Gastroesophageal sphincter (tissue), 3 donors: ENCODE measurements around the gene C3orf52.

ENCODE experiments used
- EP300 ChIP-seq: sonication (generic); formaldehyde crosslinking; IDR thresholded peaks from one replicate; pipeline ENCODE4 v1.6.1; 2017; ENCODE audit warnings: antibody characterized with exemption, mild to moderate bottlenecking
- POLR2A ChIP-seq, 2 donors: fragments of 450-650 bp; IDR thresholded peaks; one replicate each; pipeline ENCODE4 v1.6.1; 2017; ENCODE audit warnings: antibody characterized with exemption in 2 of 2, mild to moderate bottlenecking in 2 of 2, moderate library complexity in 1 of 2
- POLR2AphosphoS5 ChIP-seq: sonication (generic); formaldehyde crosslinking; IDR thresholded peaks from one replicate; pipeline ENCODE4 v1.6.1; 2017; ENCODE audit warnings: antibody characterized with exemption
- TF ChIP-seq, protein P1 (sequence below), 4 experiments: fragments of 200-600 bp in 2 of 4; fragments of 450-650 bp in 2 of 4; sonication (generic) in 1 of 4; IDR thresholded peaks; one replicate each; pipeline ENCODE4 v1.5.1; 2017 to 2019; ENCODE audit warnings: antibody characterized with exemption in 4 of 4, mild to moderate bottlenecking in 2 of 4, moderate library complexity in 2 of 4

DNA sequence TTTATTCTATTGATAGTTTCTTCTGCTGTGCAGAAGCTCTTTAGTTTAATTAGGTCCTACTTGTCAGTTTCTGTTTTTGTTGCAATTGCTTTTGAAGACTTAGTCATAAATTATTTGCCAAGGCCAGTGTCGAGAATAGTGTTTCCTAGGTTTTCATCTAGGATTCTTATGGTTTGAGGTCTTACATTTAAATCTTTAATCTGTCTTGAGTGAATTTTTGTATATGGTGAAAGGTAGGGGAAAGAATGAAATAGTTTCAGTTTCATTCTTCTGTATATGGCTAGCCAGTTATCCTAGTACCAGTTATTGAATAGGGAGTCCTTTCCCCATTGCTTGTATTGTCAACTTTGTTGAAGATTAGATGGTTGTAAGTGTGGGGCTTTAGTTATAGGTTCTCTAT is 57.5 kb downstream of the C3orf52 start:
- no peak for TF ChIP-seq POLR2AphosphoS5
- TF ChIP-seq, protein P1, sequence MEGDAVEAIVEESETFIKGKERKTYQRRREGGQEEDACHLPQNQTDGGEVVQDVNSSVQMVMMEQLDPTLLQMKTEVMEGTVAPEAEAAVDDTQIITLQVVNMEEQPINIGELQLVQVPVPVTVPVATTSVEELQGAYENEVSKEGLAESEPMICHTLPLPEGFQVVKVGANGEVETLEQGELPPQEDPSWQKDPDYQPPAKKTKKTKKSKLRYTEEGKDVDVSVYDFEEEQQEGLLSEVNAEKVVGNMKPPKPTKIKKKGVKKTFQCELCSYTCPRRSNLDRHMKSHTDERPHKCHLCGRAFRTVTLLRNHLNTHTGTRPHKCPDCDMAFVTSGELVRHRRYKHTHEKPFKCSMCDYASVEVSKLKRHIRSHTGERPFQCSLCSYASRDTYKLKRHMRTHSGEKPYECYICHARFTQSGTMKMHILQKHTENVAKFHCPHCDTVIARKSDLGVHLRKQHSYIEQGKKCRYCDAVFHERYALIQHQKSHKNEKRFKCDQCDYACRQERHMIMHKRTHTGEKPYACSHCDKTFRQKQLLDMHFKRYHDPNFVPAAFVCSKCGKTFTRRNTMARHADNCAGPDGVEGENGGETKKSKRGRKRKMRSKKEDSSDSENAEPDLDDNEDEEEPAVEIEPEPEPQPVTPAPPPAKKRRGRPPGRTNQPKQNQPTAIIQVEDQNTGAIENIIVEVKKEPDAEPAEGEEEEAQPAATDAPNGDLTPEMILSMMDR (IDR thresholded peaks at IDR 0.05): no peak
- TF ChIP-seq POLR2A (IDR thresholded peaks at IDR 0.05): no peak
- no peak for TF ChIP-seq EP300
